COR-L47 (cell line): ENCODE results near the gene CD300LF.

Experiments
- DNase-seq: peaks from one replicate; lab custom pipeline; 2025; lab: John Stamatoyannopoulos, UW

Gene CD300LF

DNA sequence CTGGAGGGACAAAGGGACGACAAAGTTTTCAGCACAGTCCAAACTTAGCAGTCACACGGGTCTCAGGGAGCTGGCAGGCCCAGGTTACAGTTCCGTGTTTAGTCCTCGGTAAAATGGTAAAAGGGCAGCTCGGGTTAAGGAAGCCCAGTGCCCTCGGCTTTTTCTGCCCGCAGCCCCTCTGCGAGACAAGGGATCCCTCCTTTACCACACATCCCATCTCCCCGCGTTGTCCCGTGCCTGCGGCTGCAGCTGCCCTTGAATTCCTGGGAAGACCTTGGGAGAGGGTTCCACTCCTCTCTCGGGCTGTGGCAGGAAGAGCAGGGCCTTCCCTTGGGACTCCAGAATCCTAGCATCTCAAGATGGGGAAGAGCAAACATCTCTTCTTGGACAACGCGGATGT is 17.1 kb upstream of the CD300LF start:
- DNase-seq = no peak

DNA sequence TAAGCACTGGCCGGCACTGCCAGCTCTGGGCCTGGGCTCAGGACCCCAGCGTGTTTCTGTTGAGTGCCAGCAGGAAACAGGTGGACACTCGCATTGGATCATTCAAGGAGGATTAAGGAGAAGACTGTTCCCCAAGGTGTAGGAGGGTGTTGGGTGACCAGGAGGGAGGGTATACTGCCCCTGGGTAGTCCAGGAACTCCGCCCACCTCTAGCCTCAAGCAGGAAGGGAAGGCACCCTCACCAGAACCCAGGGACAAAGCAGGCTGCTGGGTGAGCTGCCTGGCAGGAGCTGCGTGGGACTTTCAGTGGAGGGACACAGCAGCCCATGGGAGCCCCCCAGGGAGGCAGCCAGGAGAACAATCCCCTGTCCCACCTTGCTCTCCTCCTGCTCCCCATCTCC is 16.6 kb upstream of the CD300LF start:
- DNase-seq = no peak

DNA sequence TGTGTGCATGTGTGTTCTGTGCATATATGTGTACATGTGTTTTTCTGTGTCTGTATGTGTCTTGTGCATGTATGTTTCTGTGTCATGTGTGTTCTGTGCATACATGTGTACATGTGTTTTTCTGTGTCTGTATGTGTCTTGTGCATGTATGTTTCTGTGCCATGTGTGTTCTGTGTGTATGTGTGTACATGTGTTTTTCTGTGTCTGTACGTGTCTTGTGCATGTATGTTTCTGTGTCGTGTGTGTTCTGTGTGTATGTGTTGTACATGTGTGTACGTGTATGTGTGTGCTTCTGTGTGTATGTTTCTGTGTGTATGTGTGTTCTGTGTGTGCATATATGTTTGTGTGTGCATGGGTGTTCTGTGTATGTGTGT is 16.0 kb upstream of the CD300LF start:
- no peak for DNase-seq

DNA sequence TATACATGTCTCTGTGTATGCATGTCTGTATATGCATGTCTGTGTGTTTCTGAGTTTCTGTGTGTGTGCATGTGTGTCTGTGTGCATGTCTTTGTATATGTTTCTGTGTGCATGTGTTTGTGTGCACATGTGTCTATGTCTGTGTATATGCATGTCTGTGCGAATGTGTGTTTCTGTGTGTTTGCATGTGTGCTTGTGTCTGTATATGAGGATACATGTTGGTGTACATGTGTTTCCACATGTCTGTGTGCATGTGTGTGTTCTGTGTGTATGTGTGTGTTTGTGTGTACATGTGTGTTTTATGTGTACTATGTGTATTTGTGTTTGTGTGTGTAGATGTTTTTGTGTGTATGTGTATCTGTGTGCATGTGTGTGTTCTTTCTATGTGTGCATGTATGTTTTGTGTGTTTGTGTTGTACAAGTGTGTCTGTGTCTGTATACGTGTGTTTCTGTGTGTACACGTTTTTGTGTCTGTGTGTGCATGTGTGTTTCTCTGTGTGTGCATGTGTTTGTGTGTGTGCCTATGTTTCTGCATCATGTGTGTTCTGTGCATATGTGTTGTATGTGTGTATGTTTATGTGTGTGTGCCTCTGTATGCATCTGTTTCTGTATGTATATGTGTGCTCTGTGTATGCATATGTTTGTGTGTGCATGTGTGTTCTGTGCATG is 15.4 kb upstream of the CD300LF start:
- DNase-seq = no peak

DNA sequence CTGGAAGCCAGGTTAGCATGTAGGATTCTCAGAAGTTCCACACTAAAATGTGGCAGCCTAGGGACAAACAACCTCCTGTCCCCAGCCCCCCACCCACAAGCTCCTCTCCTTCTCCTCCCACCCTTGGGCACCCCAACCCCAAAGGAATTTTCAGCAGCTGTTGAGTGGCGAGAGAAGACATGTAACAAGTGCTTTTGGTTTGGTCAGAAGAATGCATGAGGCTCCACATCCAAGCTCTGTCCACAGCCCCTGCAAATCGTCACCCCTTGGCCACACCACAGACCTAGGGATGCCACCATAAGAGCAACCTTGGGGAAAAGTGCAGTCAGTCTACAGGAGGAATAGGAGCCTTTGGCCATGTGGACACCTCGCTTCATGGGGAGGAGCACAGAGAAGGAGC is 12.4 kb upstream of the CD300LF start:
- DNase-seq = no peak

DNA sequence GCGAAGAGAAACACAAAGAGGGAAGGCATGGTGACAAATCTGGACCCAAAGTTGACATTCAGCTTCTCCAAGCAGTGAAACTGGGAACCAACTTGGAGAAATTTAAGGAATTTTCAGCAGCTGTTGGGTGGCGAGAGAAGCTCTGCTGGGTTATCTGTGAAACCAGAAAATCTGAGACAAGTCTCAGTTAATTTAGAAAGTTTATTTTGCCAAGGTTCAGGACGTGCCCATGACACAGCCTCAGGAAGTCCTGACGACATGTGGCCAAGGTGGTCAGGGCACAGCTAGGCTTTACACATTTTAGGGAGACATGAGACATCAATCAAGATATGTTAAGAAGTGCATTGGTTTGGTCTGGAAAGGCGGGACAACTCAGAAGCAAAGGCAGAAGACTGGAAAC is 11.2 kb upstream of the CD300LF start:
- no peak for DNase-seq

DNA sequence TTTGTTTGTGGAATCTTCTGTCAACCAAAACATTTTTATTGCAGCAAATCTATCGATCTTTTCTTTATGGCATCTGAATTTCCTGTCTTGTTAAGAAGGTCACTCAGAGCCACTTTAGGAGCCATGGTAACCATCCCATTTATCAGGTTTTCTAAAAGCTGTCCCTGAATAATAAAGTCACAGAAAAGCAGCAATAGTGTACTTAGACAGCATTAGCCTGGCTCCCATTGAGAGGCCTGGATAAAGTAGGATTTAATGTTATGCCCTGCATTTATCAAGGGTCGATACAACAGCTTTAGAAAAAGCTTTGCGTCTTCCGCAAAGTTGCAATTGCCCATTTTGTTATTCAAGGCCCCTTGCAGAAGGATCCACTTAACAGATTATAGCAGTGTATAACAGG is 10.1 kb upstream of the CD300LF start:
- no peak for DNase-seq

DNA sequence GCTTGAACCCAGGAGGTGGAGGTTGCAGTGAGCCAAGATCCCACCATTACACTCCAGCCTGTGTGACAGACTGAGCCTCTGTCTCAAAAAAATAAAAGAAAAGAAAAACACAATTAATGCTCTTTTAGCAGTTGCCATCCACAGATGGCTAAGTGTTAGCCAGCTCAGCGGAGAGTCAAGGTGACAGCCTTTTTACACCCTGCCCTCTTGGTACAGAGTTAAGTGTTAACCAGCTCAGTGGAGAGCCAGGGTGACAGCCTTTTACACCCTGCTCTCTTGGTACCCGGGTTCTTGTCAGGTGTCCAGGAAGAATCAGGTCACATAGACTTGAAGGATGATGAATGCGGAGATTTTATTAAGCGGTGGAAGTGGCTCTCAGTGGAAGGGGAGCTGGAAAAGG is 7.8 kb upstream of the CD300LF start:
- no peak for DNase-seq

DNA sequence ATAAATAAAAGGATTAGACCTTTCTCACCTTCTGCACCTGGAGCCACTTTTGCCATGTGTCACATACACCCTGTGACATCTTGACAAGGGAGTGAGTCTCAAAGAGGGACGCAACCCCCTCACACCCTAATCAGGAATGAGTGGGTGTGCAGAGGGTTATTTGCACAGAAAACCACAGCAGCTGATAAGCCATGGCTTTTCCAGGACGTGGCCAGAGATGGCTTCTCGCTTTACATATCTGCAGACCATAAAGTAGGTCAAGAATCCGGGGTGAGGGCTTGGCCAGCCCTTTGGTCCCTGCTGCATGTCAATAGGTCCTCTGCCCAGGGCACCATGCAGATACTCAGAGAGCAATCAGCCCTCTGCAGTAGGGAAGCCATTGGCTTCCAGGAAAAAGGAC is 2.4 kb upstream of the CD300LF start:
- DNase-seq = no peak

DNA sequence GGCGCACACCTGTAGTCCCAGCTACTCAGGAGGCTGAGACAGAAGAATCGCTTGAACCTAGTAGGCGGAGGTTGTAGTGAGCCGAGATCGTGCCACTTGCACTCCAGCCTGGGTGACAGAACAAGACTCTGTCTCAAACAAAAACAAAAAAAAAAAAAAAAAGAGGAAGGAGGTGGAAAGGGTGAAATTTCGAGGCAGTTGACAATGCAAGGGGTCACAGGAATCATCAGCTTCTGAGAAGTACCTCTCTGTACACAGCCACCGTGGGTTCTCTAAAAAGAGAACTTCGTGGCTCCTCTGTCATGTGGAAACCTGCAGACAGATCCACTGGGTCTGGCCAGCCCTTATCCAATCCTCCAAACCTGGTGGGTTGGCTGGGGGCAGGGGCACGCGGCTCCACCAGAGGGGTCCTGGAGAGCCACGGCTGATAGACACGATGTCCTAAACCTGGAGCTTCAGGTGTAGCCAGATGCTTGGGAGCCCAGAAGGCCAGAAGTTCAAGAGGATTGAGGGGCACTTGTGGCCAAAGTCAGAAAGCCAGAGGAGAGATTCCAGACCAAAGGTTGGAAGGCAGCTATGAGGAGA is 540 bp upstream of the CD300LF start:
- no peak for DNase-seq

DNA sequence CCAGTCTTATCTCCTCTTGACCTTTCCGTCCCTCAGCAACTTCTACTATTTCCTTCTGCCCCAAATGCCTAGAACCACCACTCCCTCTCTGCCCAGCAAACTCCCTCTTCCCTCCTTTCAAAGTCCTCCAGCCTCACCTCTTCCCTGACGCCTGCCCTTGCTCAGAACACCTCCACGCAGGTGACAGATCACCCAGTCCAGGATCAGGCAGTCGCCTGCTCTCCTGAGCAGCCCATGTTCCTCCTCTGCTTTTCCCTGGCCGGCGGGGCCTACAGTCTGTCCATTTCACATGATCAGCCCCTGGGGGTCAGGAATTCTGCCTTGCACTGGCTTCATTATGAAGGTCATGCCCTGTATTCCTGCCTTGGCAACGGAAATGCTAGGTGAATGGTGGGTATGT is 422 bp downstream of the CD300LF start:
- DNase-seq = no peak

DNA sequence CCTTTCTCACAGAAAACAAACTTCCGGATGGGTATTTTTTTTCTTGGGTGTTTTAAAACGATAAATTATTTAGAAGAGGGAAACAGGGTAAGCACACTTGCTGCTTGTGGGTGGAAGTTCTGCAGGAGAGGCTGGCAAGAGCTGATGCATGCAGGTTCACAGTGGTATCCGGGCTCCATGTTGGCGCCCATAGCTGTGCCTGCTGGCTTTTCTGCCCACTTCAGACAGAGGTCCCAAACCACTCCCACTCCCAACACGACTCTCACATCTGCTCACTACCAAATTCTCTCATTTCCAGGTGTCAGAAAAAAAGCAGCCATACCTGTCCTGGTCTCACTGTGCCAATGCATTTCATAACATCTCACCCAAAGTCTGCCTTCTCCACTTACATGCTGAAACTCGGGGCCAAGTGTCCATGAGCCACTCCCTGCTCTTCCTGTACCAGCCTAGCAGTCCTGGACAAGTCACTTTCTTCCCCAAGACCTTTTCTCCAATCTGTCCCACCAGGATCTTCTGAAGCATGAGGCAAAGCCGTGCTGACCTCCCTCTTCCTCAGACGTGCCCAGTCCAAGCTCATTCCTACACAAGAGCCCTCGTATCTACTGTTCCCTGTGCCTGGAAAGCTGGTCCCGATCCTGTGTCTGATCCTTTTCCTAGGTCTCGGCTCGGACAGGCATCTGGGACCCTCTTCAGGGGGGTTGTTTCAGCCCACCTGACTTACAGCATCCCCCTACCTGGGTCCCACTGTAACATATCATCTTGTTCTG is 1.5 kb downstream of the CD300LF start:
- DNase-seq = no peak

DNA sequence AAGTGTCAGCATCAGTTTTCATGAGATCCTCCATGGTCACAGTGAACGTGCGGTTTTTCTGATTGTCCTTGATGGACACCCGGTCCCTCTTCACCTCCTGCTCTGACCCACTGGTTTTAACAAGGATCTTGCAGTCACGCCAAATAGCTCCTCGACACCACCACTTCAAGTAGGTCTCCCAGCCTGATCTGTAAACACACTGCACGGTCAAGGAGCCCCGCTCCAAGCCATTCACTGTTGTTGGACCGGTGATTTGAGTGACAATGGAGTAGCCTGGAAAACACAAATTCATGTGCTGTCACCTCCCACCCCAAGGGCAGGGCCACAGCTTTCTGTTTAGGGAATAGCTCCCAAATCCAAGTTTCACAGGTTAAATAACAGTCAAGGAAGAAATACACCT is 8.2 kb downstream of the CD300LF start:
- DNase-seq = no peak

DNA sequence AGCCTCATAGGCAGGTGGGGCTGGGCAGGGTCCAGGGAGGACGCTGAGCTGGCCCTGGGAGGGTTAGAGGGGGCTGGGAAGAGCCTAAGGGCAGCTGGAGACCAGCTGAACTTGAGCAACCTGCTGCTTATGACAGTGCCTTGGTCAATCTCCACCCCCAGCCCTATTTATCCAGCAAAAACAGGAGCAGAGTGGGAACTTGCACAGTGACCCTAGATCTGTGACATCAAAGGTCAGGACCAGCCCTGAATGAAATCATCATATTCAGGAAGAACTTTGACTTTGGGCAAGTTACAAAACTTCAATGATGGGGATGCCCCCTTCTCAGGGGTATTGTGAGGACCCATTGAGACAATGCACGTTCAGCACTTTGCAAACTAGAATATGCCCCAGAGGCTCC is 9.4 kb downstream of the CD300LF start:
- no peak for DNase-seq

DNA sequence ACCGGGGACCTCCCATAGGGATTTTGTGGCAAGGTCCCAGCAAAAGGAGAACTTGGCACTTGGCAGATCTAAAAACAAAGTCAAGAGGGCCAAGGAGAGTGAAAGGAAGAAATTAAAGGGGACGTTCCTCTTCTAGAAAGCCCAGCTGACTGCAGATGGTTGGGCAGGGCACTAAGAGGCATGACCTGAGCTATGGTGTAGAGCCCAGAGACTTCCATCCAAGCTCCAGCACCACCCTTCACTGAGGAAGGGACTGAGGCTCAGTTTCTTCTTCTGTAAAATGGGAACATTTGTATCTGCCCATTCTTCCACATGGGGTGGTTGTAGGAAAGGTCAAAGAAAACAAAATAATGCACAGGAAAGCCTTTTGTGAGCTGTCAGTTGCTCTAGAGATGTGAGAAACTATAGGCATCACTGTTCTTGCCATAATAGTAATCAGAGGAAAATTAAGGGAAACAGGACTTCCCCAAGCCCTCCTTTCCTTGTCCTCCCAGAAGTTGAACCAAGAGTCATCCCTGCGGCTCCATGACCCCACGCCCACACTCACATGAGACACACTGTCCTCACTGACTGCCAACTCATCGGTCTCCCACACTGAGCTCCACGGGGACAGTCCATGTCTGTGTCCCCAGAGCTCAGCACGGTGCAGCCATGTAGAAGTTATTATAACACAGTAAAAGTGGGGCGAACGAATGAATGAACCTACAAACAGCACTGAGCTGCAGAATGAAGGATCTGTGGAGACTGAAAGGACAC is 10.4 kb downstream of the CD300LF start:
- DNase-seq = no peak

DNA sequence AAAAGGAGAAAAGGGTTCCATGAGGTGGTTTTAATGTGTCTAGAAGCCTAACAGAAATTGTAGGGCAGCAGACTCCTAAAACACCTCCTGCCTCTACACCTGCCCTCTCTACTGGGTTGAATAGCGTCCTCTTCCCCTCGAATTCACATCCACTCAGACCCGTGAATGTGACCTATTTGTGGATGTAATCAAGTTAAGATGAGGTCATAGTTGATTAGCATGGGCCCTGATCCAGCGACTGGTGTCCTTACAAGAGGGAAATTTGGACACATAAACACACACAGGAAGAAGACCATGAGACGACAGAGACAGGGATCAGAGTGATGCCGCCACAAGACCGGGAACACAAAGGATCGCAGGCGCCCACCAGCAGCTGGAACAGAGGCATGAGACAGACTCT is 13.5 kb downstream of the CD300LF start:
- no peak for DNase-seq

DNA sequence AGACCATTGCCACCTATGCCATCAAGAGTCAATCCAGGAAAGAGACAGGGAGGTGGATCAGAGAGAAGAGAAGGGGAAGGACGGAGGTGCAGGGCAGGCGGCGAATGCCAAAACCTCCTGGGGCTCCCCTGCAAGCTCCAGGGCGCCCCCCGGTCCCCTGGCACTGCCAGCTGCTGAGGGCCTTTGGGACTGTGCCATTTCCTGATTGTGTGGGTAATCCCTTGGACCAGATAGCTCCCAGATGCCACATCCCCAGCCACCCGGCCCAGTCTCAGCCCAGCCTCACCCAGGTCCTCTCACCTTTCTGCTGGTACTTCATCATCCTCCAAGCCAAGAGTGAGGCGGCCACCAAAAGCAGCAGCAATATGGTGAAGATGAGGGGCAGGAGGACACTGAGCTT is 14.7 kb downstream of the CD300LF start:
- no peak for DNase-seq

DNA sequence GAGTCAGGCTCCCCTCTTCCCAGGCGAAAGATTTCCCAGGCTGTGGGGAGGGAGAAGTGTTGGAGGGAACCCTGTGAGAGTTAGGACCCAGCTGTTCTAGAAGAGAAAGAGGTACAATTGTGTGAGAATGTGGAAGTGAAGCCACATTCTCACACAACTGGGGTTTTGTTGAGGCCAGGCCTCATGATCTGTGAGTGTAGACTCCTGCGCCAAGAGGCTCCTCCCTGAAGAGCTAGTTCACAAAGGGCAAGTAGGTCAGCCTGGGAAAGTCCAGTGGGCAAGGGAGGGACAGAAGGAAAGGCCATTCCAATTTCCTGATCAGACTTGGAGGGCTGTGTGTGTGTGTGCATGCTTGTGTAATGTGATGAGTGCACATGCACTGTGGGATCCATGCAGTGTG is 15.2 kb downstream of the CD300LF start:
- DNase-seq = no peak

DNA sequence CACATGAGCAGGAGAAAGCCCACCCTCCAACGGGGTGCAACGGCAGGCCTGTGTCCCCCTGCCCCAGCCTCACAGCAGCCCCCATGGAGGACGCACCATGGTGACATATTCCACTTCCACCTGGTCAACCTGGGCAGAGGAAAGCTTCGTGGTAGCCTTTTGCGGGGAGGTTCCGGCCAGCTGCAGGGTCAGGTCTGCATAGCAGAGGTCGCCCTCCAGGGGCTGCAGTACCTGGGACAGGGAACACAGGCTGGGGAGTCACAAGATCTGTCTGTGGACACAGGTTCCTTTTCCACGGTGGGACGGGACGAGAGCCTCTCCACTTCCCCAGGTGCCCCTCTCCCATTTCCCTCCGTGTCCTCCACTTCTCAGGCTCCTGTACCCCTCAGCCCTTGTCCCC is 17.1 kb downstream of the CD300LF start:
- no peak for DNase-seq

DNA sequence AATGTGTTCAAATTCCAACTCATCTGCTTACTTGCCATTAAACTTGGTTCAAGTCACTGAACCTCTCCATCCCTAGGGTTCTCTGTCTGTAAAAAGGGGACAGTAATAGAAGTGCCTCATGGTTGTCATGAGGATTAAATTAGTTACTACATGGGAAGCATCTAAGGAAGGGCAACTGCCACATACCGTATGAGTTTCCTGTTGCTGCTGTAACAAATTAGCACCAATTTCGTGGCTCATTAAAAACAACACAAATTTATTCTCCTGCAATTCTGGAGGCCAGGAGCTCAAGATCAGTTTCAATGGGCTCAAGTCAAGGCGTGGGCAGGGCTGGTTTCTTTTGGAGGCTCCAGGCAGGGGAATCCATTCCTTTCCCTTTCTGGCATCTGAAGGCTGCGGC is 18.6 kb downstream of the CD300LF start:
- no peak for DNase-seq

DNA sequence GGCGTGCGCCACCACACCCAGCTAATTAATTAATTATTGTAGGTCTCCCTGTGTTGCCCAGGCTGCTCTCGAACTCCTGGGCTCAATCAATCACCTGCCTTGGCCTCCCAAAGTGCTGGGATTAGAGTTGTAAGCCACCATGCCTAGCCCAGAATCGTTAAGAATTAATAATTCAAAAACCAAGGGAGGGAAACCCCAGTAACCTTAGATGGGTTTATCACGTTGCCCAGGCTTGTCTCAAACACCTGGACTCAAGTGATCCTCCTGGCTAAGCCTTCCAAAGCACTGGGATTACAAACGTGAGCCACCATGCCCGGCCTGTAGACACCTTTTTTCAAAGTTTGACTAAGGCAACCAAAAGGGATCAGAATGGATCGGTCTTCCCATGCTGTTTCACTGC is 21.6 kb downstream of the CD300LF start:
- no peak for DNase-seq

DNA sequence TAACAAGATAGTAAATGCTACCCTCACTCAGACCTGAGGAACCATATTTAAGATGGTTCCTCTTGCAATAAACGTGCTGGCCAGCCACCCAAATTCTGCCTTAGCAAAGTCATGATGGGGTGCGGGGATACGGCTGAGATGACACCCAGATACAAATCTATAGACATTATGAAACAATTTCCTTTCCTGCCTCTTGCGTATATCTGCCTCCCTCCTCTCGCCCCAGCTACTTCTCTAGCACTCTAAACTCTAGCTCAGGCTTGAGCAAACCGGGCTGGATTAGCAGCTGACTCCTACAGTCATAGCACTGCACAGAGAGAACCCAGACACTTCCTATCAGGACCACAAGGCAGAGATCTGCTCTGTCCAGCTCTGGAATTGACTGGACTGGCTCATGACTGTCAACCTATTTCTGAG is 22.3 kb downstream of the CD300LF start:
- no peak for DNase-seq

DNA sequence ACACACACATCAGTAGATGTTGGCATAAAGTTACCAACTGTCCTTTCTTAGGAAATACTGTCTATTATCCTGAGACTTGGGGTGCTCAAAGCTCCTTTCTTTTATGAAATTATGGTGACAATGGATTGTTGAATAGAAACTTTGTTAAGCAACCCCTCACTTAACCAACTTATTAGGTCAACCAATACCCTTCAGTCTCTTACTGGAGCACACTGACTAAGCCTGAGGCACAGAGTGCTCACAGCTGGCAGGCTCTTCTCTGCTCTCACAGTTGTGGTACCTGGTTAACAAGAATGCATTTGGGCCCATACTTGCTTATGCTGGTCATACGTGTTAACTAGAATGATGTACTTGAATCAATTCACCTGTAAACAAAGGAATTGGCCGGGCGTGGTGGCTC is 24.8 kb downstream of the CD300LF start:
- DNase-seq = no peak
